A549 (cell line): ENCODE results near the gene TACC3.

Experiments used
- FOSL2 ChIP-seq, 2 experiments: fragments of 450-650 bp in 1 of 2; fragments of >200 bp in 1 of 2; sonication (Bioruptor Twin) in 1 of 2; formaldehyde crosslinking; IDR thresholded peaks; 2 replicates each; pipeline versions ENCODE4 v1.5.0 to v1.6.1; 2016 to 2020; ENCODE audit warnings: mild to moderate bottlenecking in 1 of 2, moderate library complexity in 1 of 2
- JUN ChIP-seq, 2 experiments: fragments of >200 bp; sonication (Bioruptor Twin); formaldehyde crosslinking; IDR thresholded peaks; 2 replicates in 1 of 2; 3 replicates in 1 of 2; pipeline ENCODE4 v1.6.1; 2016 to 2017
- MYC ChIP-seq: IDR thresholded peaks from 2 replicates; pipeline ENCODE4 v1.6.1; 2012; ENCODE audit warnings: mild to moderate bottlenecking, inconsistent platforms, low read length, improper control_type of control experiment, borderline replicate concordance
- NFE2L2 ChIP-seq: fragments of 150-350 bp; conservative IDR thresholded peaks from 2 replicates; pipeline ENCODE4 v1.6.1; 2014; ENCODE audit warnings: low read length
- POLR2A ChIP-seq: IDR thresholded peaks from 2 replicates; pipeline ENCODE4 v1.6.1; 2012; ENCODE audit warnings: mild to moderate bottlenecking, low read length
- SMC3 ChIP-seq: fragments of >200 bp; sonication (Bioruptor Twin); formaldehyde crosslinking; IDR thresholded peaks from 3 replicates; pipeline ENCODE4 v1.6.1; 2018; ENCODE audit warnings: inconsistent platforms
- TF ChIP-seq, protein P1 (sequence below): fragments of >200 bp; sonication (Bioruptor Twin); formaldehyde crosslinking; IDR thresholded peaks from 3 replicates; pipeline ENCODE4 v1.6.1; 2016
- TF ChIP-seq, protein P2 (sequence below): fragments of >200 bp; sonication (Bioruptor Twin); formaldehyde crosslinking; IDR thresholded peaks from 2 replicates; pipeline ENCODE4 v1.6.1; 2016
- TF ChIP-seq, protein P3 (sequence below): fragments of 150-350 bp; IDR thresholded peaks from 2 replicates; pipeline ENCODE4 v1.6.1; 2014; ENCODE audit warnings: low read depth, mild to moderate bottlenecking, low read length
- TF ChIP-seq, protein P4 (sequence below): fragments of >200 bp; sonication (Bioruptor Twin); formaldehyde crosslinking; IDR thresholded peaks from 3 replicates; pipeline ENCODE4 v1.5.1; 2016
- TF ChIP-seq, protein P5 (sequence below): fragments of 200-600 bp; sonication (generic); IDR thresholded peaks from 2 replicates; pipeline ENCODE4 v1.6.1; 2016; ENCODE audit warnings: antibody characterized with exemption, mild to moderate bottlenecking, moderate library complexity

DNA sequence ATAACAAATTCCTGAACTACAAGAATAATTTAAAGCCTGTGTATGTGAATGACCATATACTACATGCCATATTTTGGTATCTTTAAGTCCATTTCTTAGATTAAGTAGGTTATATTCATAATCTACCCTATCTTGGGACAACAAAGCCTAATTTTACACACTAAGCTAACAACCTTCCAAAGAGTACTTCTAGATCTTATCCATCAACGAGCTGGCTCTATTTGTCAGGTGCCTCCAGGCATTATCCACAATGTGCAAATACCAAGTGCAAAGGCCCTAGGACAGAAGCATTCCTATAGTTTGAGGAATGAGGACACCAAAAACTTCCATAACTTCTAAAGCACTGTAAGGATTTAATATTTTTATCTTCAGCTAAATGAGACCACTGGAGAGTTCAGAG lies 12.7 kb upstream of the TACC3 start:
- no peak for TF ChIP-seq MYC
- TF ChIP-seq, protein P1, sequence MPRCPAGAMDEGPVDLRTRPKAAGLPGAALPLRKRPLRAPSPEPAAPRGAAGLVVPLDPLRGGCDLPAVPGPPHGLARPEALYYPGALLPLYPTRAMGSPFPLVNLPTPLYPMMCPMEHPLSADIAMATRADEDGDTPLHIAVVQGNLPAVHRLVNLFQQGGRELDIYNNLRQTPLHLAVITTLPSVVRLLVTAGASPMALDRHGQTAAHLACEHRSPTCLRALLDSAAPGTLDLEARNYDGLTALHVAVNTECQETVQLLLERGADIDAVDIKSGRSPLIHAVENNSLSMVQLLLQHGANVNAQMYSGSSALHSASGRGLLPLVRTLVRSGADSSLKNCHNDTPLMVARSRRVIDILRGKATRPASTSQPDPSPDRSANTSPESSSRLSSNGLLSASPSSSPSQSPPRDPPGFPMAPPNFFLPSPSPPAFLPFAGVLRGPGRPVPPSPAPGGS, result no peak
- TF ChIP-seq NFE2L2, result no peak
- TF ChIP-seq, protein P2, sequence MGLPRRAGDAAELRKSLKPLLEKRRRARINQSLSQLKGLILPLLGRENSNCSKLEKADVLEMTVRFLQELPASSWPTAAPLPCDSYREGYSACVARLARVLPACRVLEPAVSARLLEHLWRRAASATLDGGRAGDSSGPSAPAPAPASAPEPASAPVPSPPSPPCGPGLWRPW, result no peak
- TF ChIP-seq, protein P3, sequence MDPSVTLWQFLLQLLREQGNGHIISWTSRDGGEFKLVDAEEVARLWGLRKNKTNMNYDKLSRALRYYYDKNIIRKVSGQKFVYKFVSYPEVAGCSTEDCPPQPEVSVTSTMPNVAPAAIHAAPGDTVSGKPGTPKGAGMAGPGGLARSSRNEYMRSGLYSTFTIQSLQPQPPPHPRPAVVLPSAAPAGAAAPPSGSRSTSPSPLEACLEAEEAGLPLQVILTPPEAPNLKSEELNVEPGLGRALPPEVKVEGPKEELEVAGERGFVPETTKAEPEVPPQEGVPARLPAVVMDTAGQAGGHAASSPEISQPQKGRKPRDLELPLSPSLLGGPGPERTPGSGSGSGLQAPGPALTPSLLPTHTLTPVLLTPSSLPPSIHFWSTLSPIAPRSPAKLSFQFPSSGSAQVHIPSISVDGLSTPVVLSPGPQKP, result no peak
- TF ChIP-seq, protein P4, sequence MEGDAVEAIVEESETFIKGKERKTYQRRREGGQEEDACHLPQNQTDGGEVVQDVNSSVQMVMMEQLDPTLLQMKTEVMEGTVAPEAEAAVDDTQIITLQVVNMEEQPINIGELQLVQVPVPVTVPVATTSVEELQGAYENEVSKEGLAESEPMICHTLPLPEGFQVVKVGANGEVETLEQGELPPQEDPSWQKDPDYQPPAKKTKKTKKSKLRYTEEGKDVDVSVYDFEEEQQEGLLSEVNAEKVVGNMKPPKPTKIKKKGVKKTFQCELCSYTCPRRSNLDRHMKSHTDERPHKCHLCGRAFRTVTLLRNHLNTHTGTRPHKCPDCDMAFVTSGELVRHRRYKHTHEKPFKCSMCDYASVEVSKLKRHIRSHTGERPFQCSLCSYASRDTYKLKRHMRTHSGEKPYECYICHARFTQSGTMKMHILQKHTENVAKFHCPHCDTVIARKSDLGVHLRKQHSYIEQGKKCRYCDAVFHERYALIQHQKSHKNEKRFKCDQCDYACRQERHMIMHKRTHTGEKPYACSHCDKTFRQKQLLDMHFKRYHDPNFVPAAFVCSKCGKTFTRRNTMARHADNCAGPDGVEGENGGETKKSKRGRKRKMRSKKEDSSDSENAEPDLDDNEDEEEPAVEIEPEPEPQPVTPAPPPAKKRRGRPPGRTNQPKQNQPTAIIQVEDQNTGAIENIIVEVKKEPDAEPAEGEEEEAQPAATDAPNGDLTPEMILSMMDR, result no peak
- no peak for TF ChIP-seq POLR2A
- TF ChIP-seq FOSL2 (IDR thresholded peaks at IDR 0.05), result no peak
- TF ChIP-seq FOSL2 (CRISPR knock-in tag; IDR thresholded peaks at IDR 0.05), result no peak
- no peak for TF ChIP-seq JUN (IDR thresholded peaks at IDR 0.05)
- TF ChIP-seq SMC3, result no peak
- TF ChIP-seq, protein P5, sequence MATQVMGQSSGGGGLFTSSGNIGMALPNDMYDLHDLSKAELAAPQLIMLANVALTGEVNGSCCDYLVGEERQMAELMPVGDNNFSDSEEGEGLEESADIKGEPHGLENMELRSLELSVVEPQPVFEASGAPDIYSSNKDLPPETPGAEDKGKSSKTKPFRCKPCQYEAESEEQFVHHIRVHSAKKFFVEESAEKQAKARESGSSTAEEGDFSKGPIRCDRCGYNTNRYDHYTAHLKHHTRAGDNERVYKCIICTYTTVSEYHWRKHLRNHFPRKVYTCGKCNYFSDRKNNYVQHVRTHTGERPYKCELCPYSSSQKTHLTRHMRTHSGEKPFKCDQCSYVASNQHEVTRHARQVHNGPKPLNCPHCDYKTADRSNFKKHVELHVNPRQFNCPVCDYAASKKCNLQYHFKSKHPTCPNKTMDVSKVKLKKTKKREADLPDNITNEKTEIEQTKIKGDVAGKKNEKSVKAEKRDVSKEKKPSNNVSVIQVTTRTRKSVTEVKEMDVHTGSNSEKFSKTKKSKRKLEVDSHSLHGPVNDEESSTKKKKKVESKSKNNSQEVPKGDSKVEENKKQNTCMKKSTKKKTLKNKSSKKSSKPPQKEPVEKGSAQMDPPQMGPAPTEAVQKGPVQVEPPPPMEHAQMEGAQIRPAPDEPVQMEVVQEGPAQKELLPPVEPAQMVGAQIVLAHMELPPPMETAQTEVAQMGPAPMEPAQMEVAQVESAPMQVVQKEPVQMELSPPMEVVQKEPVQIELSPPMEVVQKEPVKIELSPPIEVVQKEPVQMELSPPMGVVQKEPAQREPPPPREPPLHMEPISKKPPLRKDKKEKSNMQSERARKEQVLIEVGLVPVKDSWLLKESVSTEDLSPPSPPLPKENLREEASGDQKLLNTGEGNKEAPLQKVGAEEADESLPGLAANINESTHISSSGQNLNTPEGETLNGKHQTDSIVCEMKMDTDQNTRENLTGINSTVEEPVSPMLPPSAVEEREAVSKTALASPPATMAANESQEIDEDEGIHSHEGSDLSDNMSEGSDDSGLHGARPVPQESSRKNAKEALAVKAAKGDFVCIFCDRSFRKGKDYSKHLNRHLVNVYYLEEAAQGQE, result no peak
